Brain microvascular endothelial cell (primary cell): ENCODE measurements around the gene KBTBD7.
"Not testable (repeated sequence)": the region's sequence is repeated elsewhere in the genome, so short reads cannot be mapped to it uniquely, and the experiment has no call there.

Experiments used
- DNase-seq: peaks from one replicate; pipeline ENCODE4 v3.0.0-alpha.2; 2020
- H3K27ac ChIP-seq: fragments of 250-450 bp; sonication (Bioruptor Pico); 2 replicates; pipeline ENCODE4 v1.5.1; 2020; ENCODE audit warnings: mild to moderate bottlenecking, moderate library complexity
- H3K27me3 ChIP-seq: fragments of 250-450 bp; sonication (Bioruptor Pico); replicated peaks from 2 replicates; pipeline ENCODE4 v1.5.1; 2020; ENCODE audit warnings: mild to moderate bottlenecking
- H3K36me3 ChIP-seq: fragments of 250-450 bp; sonication (Bioruptor Pico); replicated peaks from 2 replicates; pipeline ENCODE4 v1.5.1; 2020; ENCODE audit warnings: mild to moderate bottlenecking
- H3K4me3 ChIP-seq: 2 replicates; pipeline ENCODE4 v1.5.1; 2011; ENCODE audit warnings: low read depth, mild to moderate bottlenecking, control low read depth, low read length, moderate library complexity
- CTCF ChIP-seq: IDR thresholded peaks from 2 replicates; pipeline ENCODE4 v1.5.1; 2011; ENCODE audit warnings: low read depth, mild to moderate bottlenecking, moderate library complexity, low read length, control low read depth, inconsistent platforms; ENCODE audit errors: missing control alignments
- in situ Hi-C: cut with HindIII; loops from 2 replicates; pipeline ENCODE4 v1.10.0; 2017; ENCODE audit warnings: low sequenced_read_pairs, low pct_ligation_motif_present

The KBTBD7 gene

GRCh38 chr13:41177616-41178015 is 16.8 kb downstream of the KBTBD7 start:
- H3K4me3 ChIP-seq = no peak overlapping the region
- DNase-seq = no peak
- in situ Hi-C loops = no loop called here
- no peak overlapping the region for H3K27ac ChIP-seq
- no peak for TF ChIP-seq CTCF
- no peaks in the 10 kb centered on the region for H3K36me3 ChIP-seq
- H3K27me3 ChIP-seq = no peaks in the 10 kb centered on the region

- H3K36me3 ChIP-seq, DNase-seq, H3K27me3 ChIP-seq, in situ Hi-C loops, H3K27ac ChIP-seq, H3K4me3 ChIP-seq: not testable (repeated sequence)
Measured at GRCh38 chr13:41175576-41175975, 18.8 kb downstream of the KBTBD7 start.

- Histone ChIP-seq H3K27me3 (no peaks in the 10 kb centered on the region), H3K27ac (no peak overlapping the region), H3K4me3 (no peak overlapping the region), H3K36me3 (no peaks in the 10 kb centered on the region)
- no peak for TF ChIP-seq CTCF
- in situ Hi-C loops = no loop called here
- no peak for DNase-seq
Measured at GRCh38 chr13:41162151-41162550, 32.2 kb downstream of the KBTBD7 start.

- no peak overlapping the region for H3K4me3 ChIP-seq
- no peaks in the 10 kb centered on the region for H3K27me3 ChIP-seq
- no peak for TF ChIP-seq CTCF
- in situ Hi-C loops = no loop called here
- no peaks in the 10 kb centered on the region for H3K36me3 ChIP-seq
- H3K27ac ChIP-seq = no peak overlapping the region
- DNase-seq = no peak
Measured at GRCh38 chr13:41159174-41159573, 35.2 kb downstream of the KBTBD7 start.

GRCh38 chr13:41157048-41157717 is 37.2 kb downstream of the KBTBD7 start:
- H3K27me3 ChIP-seq = no peaks in the 10 kb centered on the region
- no peak overlapping the region for H3K27ac ChIP-seq
- in situ Hi-C loops = no loop called here
- H3K36me3 ChIP-seq = no peaks in the 10 kb centered on the region
- no peak overlapping the region for H3K4me3 ChIP-seq
- no peak for TF ChIP-seq CTCF
- DNase-seq = no peak

- no peaks in the 10 kb centered on the region for H3K36me3 ChIP-seq
- no peak for TF ChIP-seq CTCF
- in situ Hi-C loops = no loop called here
- H3K27ac ChIP-seq = no peak overlapping the region
- no peak overlapping the region for H3K4me3 ChIP-seq
- H3K27me3 ChIP-seq = no peaks in the 10 kb centered on the region
- DNase-seq = no peak
Measured at GRCh38 chr13:41156620-41157019, 37.7 kb downstream of the KBTBD7 start.
